HCT116 (cell line): ENCODE measurements around the gene KANSL3. TPM values are rescaled to one million over a fixed set of nuclear protein-coding genes. Genes with fewer than 3 reads are reported as not detected.

Source experiments
- ATAC-seq: fragments of 200-7000 bp; cut with Tn5 transposase; 2 replicates; pipeline ENCODE4 v1.9.1; 2020; ENCODE audit warnings: mild to moderate bottlenecking, moderate library complexity
- BruUV-seq: library from RNA; stranded (reverse); fragments of 400-500 nt; replicated peaks from 2 replicates; lab custom pipeline; 2021; lab: Mats Ljungman, UMichigan
- CTCF ChIA-PET: fragments of 300-600 bp; sonication (Branson Sonifier 250); formaldehyde crosslinking; loops from one replicate; lab custom pipeline; 2021; ENCODE audit warnings: antibody characterized with exemption; lab: Charles Lee
- POLR2A ChIA-PET: fragments of 300-600, 350-600 bp; sonication (Branson Sonifier 250); formaldehyde crosslinking; loops from one replicate; lab custom pipeline; 2021; ENCODE audit warnings: antibody characterized with exemption; lab: Charles Lee
- RAD21 ChIA-PET, 2 experiments: fragments of 300-600 bp; sonication (Branson Sonifier 250); formaldehyde crosslinking; loops; one replicate each; lab custom pipeline; 2023; ENCODE audit warnings: low total read pairs in 2 of 2; ENCODE audit not compliant: uncharacterized antibody in 2 of 2, unreplicated experiment in 2 of 2, low non-redundant PET in 1 of 2; lab: Charles Lee
- DNase-seq: peaks from one replicate; pipeline ENCODE4 v3.0.0-alpha.2; 2010; ENCODE audit warnings: low read depth, low spot score
- H2AFZ ChIP-seq: fragments of 200-600 bp; shearing (Covaris generic), sonication (generic); 2 replicates; pipeline ENCODE4 v1.6.1; 2017; ENCODE audit warnings: low read depth, mixed run types, mixed read lengths, antibody characterized with exemption, low read length; ENCODE audit not compliant: poor library complexity, severe bottlenecking
- H3K27ac ChIP-seq: 2 replicates; pipeline ENCODE4 v1.5.1; 2012; ENCODE audit warnings: low read depth, low read length
- H3K27me3 ChIP-seq: fragments of 200-600 bp; sonication (generic); 2 replicates; pipeline ENCODE4 v1.6.1; 2016; ENCODE audit warnings: mixed run types, low read length, mixed read lengths; ENCODE audit not compliant: insufficient read depth
- H3K36me3 ChIP-seq, 2 experiments: fragments of 200-500 bp in 1 of 2; fragments of 200-600 bp in 1 of 2; sonication (Bioruptor generic) in 1 of 2; sonication (generic) in 1 of 2; 2 replicates each; pipeline versions ENCODE4 v1.5.1 to v1.6.1; 2014 to 2016; ENCODE audit warnings: low read length in 2 of 2, inconsistent platforms in 1 of 2, mixed read lengths in 1 of 2, mixed run types in 1 of 2; ENCODE audit not compliant: insufficient read depth in 2 of 2, control insufficient read depth in 1 of 2
- H3K4me1 ChIP-seq, 2 experiments: fragments of 200-600 bp in 1 of 2; sonication (generic) in 1 of 2; 2 replicates each; pipeline versions ENCODE4 v1.5.1 to v1.6.1; 2012 to 2017; ENCODE audit warnings: low read length in 2 of 2, inconsistent platforms in 1 of 2, mild to moderate bottlenecking in 1 of 2, mixed read lengths in 1 of 2, mixed run types in 1 of 2, moderate library complexity in 1 of 2; ENCODE audit not compliant: insufficient read depth in 2 of 2, control insufficient read depth in 1 of 2
- H3K4me2 ChIP-seq: fragments of 200-600 bp; sonication (generic); 2 replicates; pipeline ENCODE4 v1.6.1; 2017; ENCODE audit warnings: mixed run types, low read length, mixed read lengths
- H3K4me3 ChIP-seq, 2 experiments: fragments of 200-600 bp in 1 of 2; sonication (generic) in 1 of 2; replicated peaks in 1 of 2; 2 replicates each; pipeline ENCODE4 v1.5.1; 2011 to 2016; ENCODE audit warnings: low read length in 2 of 2, control low read depth in 1 of 2, low read depth in 1 of 2, mild to moderate bottlenecking in 1 of 2, mixed read lengths in 1 of 2, mixed run types in 1 of 2
- H3K79me2 ChIP-seq: fragments of 200-600 bp; sonication (generic); 2 replicates; pipeline ENCODE4 v1.6.1; 2017; ENCODE audit warnings: mild to moderate bottlenecking, mixed run types, low read length, moderate library complexity, mixed read lengths; ENCODE audit not compliant: insufficient read depth
- H3K9ac ChIP-seq: fragments of 200-600 bp; sonication (generic); 2 replicates; pipeline ENCODE4 v1.6.1; 2016; ENCODE audit warnings: low read length, mixed read lengths
- H3K9me2 ChIP-seq: fragments of 200-600 bp; sonication (generic), shearing (Covaris generic); 2 replicates; pipeline ENCODE4 v1.6.1; 2017; ENCODE audit warnings: mixed run types, mild to moderate bottlenecking, moderate library complexity; ENCODE audit not compliant: insufficient read depth
- H3K9me3 ChIP-seq, 2 experiments: fragments of 200-500 bp in 1 of 2; fragments of 200-600 bp in 1 of 2; sonication (Bioruptor generic) in 1 of 2; sonication (generic) in 1 of 2; 2 replicates each; pipeline ENCODE4 v1.6.1; 2014 to 2017; ENCODE audit warnings: low read length in 2 of 2, mixed read lengths in 2 of 2, inconsistent platforms in 1 of 2, low read depth in 1 of 2, mild to moderate bottlenecking in 1 of 2, mixed run types in 1 of 2, moderate library complexity in 1 of 2; ENCODE audit not compliant: control insufficient read depth in 1 of 2, insufficient read depth in 1 of 2
- H4K20me1 ChIP-seq: fragments of 200-600 bp; sonication (generic), shearing (Covaris generic); 2 replicates; pipeline ENCODE4 v1.6.1; 2017; ENCODE audit warnings: mixed run types, mild to moderate bottlenecking, moderate library complexity; ENCODE audit not compliant: insufficient read depth
- ATF3 ChIP-seq: IDR thresholded peaks from 2 replicates; pipeline ENCODE4 v1.6.1; 2012
- CBX3 ChIP-seq: IDR thresholded peaks from 2 replicates; pipeline ENCODE4 v1.6.1; 2012; ENCODE audit warnings: low read depth
- EGR1 ChIP-seq: IDR thresholded peaks from 2 replicates; pipeline ENCODE4 v1.6.1; 2012; ENCODE audit warnings: low read depth
- ELF1 ChIP-seq: IDR thresholded peaks from 2 replicates; pipeline ENCODE4 v1.6.1; 2012; ENCODE audit warnings: low read depth, borderline replicate concordance
- EZH2 ChIP-seq: fragments of 200-600 bp; sonication (generic); IDR thresholded peaks from 2 replicates; pipeline ENCODE4 v1.6.1; 2017; ENCODE audit warnings: antibody characterized with exemption, mixed run types
- EZH2phosphoT487 ChIP-seq: fragments of 200-600 bp; IDR thresholded peaks from 2 replicates; pipeline ENCODE4 v1.6.1; 2018; ENCODE audit warnings: antibody characterized with exemption, borderline replicate concordance
- FOSL1 ChIP-seq: IDR thresholded peaks from 2 replicates; pipeline ENCODE4 v1.6.1; 2012; ENCODE audit warnings: low read depth
- POLR2A ChIP-seq: IDR thresholded peaks from 2 replicates; pipeline ENCODE4 v1.7.0; 2011; ENCODE audit warnings: borderline replicate concordance; ENCODE audit not compliant: insufficient read depth, insufficient read length; ENCODE audit errors: extremely low read depth
- RAD21 ChIP-seq: IDR thresholded peaks from 2 replicates; pipeline ENCODE4 v1.6.1; 2012; ENCODE audit warnings: low read depth, mild to moderate bottlenecking
- SIN3A ChIP-seq: IDR thresholded peaks from 2 replicates; pipeline ENCODE4 v1.6.1; 2012; ENCODE audit warnings: low read depth
- SP1 ChIP-seq: IDR thresholded peaks from 2 replicates; pipeline ENCODE4 v1.6.1; 2012; ENCODE audit warnings: low read depth
- SRF ChIP-seq: IDR thresholded peaks from 2 replicates; pipeline ENCODE4 v1.6.1; 2012; ENCODE audit warnings: low read depth
- ZFX ChIP-seq: fragments of 450-650 bp; IDR thresholded peaks from 2 replicates; pipeline ENCODE4 v1.6.1; 2017
- intact Hi-C: fragments of 100-400 bp; cut with micrococcal nuclease; formaldehyde crosslinking; loops from 2 replicates; pipeline ENCODE4 v1.10.0; 2022
- total RNA-seq: library from RNA; stranded (reverse); gene quantifications from one replicate; pipeline ENCODE4 v1.2.1, GENCODE V29; 2021; ENCODE audit not compliant: unreplicated experiment
- TF ChIP-seq, protein P1 (sequence below): IDR thresholded peaks from 2 replicates; pipeline ENCODE4 v1.6.1; 2011; ENCODE audit warnings: mild to moderate bottlenecking, low read length, moderate library complexity; ENCODE audit not compliant: insufficient replicate concordance; ENCODE audit errors: extremely low read depth
- TF ChIP-seq, protein P2 (sequence below): IDR thresholded peaks from 2 replicates; pipeline ENCODE4 v1.6.1; 2012; ENCODE audit warnings: low read depth
- TF ChIP-seq, protein P3 (sequence below): IDR thresholded peaks from 2 replicates; pipeline ENCODE4 v1.6.1; 2012

The KANSL3 gene
- total RNA-seq, 1 experiment from 2014 or later, result 35.8 TPM

DNA sequence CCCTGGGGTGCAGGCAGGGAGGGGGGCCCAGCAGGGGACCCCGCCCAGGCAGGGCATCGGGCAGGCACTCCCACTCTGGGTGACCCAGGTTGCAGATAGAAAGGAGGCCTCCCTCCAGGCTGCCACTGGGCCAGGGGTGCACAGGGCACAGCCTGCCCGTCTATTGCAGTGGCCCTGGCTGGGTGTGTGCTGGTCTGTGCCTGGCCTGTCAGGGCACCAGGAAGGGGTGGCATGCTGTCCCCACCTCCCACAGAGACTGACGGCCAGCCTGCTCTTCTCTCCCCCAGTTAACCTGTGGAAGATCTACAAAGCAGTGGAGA lies 88.7 kb downstream of the KANSL3 start (continued):
- TF ChIP-seq, protein P1, sequence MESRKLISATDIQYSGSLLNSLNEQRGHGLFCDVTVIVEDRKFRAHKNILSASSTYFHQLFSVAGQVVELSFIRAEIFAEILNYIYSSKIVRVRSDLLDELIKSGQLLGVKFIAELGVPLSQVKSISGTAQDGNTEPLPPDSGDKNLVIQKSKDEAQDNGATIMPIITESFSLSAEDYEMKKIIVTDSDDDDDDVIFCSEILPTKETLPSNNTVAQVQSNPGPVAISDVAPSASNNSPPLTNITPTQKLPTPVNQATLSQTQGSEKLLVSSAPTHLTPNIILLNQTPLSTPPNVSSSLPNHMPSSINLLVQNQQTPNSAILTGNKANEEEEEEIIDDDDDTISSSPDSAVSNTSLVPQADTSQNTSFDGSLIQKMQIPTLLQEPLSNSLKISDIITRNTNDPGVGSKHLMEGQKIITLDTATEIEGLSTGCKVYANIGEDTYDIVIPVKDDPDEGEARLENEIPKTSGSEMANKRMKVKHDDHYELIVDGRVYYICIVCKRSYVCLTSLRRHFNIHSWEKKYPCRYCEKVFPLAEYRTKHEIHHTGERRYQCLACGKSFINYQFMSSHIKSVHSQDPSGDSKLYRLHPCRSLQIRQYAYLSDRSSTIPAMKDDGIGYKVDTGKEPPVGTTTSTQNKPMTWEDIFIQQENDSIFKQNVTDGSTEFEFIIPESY, result no peak
- TF ChIP-seq POLR2A (no peak), SIN3A (no peak), ELF1 (no peak)

GRCh38 chr2:96548558-96549465 lies 89.3 kb downstream of the KANSL3 start:
- Histone ChIP-seq H3K9ac (no peak overlapping the region), H4K20me1 (no peaks in the 10 kb centered on the region), H2AFZ (no peak overlapping the region), H3K27me3 (no peaks in the 10 kb centered on the region), H3K4me3 (no peak overlapping the region), H3K9me2 (no peaks in the 10 kb centered on the region), H3K36me3 (no peaks in the 10 kb centered on the region), H3K9me3 (no peaks in the 10 kb centered on the region), H3K79me2 (no peaks in the 10 kb centered on the region), H3K4me1 (peaks cover 9 to 25% of the 10 kb centered on the region in 2 experiments; a peak in 3 of 4 replicates)
- no peak for DNase-seq
- intact Hi-C loops, result no loop called here
- no peak for ATAC-seq
- TF ChIP-seq EGR1 (no peak), FOSL1 (no peak), EZH2 (no peak), CBX3 (no peak), ATF3 (no peak), SRF (no peak), SP1 (no peak), RAD21 (no peak), ZFX (no peak), EZH2phosphoT487 (no peak)
- TF ChIP-seq, protein P1, result no peak
- TF ChIP-seq, protein P2, sequence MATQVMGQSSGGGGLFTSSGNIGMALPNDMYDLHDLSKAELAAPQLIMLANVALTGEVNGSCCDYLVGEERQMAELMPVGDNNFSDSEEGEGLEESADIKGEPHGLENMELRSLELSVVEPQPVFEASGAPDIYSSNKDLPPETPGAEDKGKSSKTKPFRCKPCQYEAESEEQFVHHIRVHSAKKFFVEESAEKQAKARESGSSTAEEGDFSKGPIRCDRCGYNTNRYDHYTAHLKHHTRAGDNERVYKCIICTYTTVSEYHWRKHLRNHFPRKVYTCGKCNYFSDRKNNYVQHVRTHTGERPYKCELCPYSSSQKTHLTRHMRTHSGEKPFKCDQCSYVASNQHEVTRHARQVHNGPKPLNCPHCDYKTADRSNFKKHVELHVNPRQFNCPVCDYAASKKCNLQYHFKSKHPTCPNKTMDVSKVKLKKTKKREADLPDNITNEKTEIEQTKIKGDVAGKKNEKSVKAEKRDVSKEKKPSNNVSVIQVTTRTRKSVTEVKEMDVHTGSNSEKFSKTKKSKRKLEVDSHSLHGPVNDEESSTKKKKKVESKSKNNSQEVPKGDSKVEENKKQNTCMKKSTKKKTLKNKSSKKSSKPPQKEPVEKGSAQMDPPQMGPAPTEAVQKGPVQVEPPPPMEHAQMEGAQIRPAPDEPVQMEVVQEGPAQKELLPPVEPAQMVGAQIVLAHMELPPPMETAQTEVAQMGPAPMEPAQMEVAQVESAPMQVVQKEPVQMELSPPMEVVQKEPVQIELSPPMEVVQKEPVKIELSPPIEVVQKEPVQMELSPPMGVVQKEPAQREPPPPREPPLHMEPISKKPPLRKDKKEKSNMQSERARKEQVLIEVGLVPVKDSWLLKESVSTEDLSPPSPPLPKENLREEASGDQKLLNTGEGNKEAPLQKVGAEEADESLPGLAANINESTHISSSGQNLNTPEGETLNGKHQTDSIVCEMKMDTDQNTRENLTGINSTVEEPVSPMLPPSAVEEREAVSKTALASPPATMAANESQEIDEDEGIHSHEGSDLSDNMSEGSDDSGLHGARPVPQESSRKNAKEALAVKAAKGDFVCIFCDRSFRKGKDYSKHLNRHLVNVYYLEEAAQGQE, result no peak
- TF ChIP-seq, protein P3, sequence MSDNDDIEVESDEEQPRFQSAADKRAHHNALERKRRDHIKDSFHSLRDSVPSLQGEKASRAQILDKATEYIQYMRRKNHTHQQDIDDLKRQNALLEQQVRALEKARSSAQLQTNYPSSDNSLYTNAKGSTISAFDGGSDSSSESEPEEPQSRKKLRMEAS, result no peak
- TF ChIP-seq, all 23 proteins: peak for 0
- ChIA-PET POLR2A (no interaction called here), RAD21 (no interaction called here), CTCF (interaction anchor here (1.0 to 2.1 kb wide), 2 partner anchors 8 to 16 kb away, joined by 3 to 9 read pairs; no protein-coding TSS in a partner anchor)
- no TSS peak for BruUV-seq
- Histone ChIP-seq H3K27ac (no peak overlapping the region), H3K4me2 (peak overlapping the region; percentile 62; the same call in 1 of the 2 replicates)
